HepG2 (cell line): ENCODE data around the gene FAM53B. TPM values are rescaled to one million over a fixed set of nuclear protein-coding genes. Genes with fewer than 3 reads are reported as not detected.

Experiments
- ATAC-seq: fragments of 200-7000 bp; cut with Tn5 transposase; 3 replicates; pipeline ENCODE4 v1.9.1; 2020; ENCODE audit warnings: mild to moderate bottlenecking, moderate library complexity
- BruUV-seq: library from RNA; stranded (reverse); fragments of 400-500 nt; replicated peaks from 2 replicates; lab custom pipeline; 2021; lab: Mats Ljungman, UMichigan
- CTCF ChIA-PET: fragments of 300-600 bp; formaldehyde crosslinking; extraction: SDS; loops from one replicate; lab custom pipeline; 2021; ENCODE audit warnings: low total read pairs, inconsistent platforms, low intra/inter-chr PET ratio; lab: Yijun Ruan, JAX
- POLR2A ChIA-PET: fragments of 350-600 bp; sonication (Branson Sonifier 250); formaldehyde crosslinking; loops from one replicate; lab custom pipeline; 2020; ENCODE audit warnings: antibody characterized with exemption, inconsistent platforms; lab: Yijun Ruan, JAX
- DNase-seq: peaks from one replicate; pipeline ENCODE4 v3.0.0-alpha.2; 2015; ENCODE audit warnings: low spot score
- FAIRE-seq: peaks from 3 replicates; lab custom pipeline; 2011; peaks lifted over from hg19 to GRCh38; lab: Jason Lieb, UNC
- H2AFZ ChIP-seq: one replicate; pipeline ENCODE4 v1.6.1; 2011; ENCODE audit warnings: low read length, inconsistent platforms
- H3K27ac ChIP-seq: fragments of 300-600 bp; 3 replicates; pipeline ENCODE4 v1.8.0; 2011; ENCODE audit warnings: mixed run types, mild to moderate bottlenecking, mixed read lengths, low read length, inconsistent platforms; ENCODE audit not compliant: insufficient read depth; ENCODE audit errors: extremely low read length
- H3K27me3 ChIP-seq, 2 experiments: fragments of 200-600 bp in 1 of 2; 2 replicates in 1 of 2; 3 replicates in 1 of 2; pipeline versions ENCODE4 v1.6.0 to v1.8.0; 2011; ENCODE audit warnings: low read length in 2 of 2, mild to moderate bottlenecking in 2 of 2, moderate library complexity in 2 of 2, inconsistent platforms in 1 of 2; ENCODE audit not compliant: insufficient read depth in 2 of 2, control insufficient read depth in 1 of 2
- H3K36me3 ChIP-seq, 2 experiments: fragments of 200-600 bp in 1 of 2; replicated peaks in 1 of 2; 2 replicates in 1 of 2; 3 replicates in 1 of 2; pipeline versions ENCODE4 v1.5.1 to v1.8.0; 2011; ENCODE audit warnings: low read length in 2 of 2, inconsistent platforms in 1 of 2; ENCODE audit not compliant: insufficient read depth in 2 of 2, control insufficient read depth in 1 of 2
- H3K4me1 ChIP-seq: 2 replicates; pipeline ENCODE4 v1.5.1; 2012; ENCODE audit warnings: low read length, inconsistent platforms; ENCODE audit not compliant: insufficient read depth
- H3K4me2 ChIP-seq: 2 replicates; pipeline ENCODE4 v1.6.0; 2011; ENCODE audit warnings: low read depth, low read length, inconsistent platforms
- H3K4me3 ChIP-seq, 3 experiments: fragments of 200-600 bp in 1 of 3; sonication (generic), shearing (Covaris generic) in 1 of 3; replicated peaks in 1 of 3; 2 replicates each; pipeline ENCODE4 v1.5.1; 2011 to 2016; ENCODE audit warnings: low read length in 3 of 3, inconsistent platforms in 2 of 3, low read depth in 2 of 3, mild to moderate bottlenecking in 2 of 3, control low read depth in 1 of 3, mixed read lengths in 1 of 3; ENCODE audit not compliant: insufficient read depth in 1 of 3
- H3K79me2 ChIP-seq: one replicate; pipeline ENCODE4 v1.6.1; 2011; ENCODE audit warnings: low read length, inconsistent platforms; ENCODE audit not compliant: insufficient read depth
- H3K9ac ChIP-seq: 2 replicates; pipeline ENCODE4 v1.6.0; 2011; ENCODE audit warnings: mild to moderate bottlenecking, low read depth, low read length, inconsistent platforms; ENCODE audit not compliant: insufficient read depth
- H3K9me3 ChIP-seq: 2 replicates; pipeline ENCODE4 v1.5.1; 2012; ENCODE audit warnings: mild to moderate bottlenecking, low read length
- H4K20me1 ChIP-seq: 2 replicates; pipeline ENCODE4 v1.6.0; 2011; ENCODE audit warnings: inconsistent platforms, mild to moderate bottlenecking, low read length, moderate library complexity; ENCODE audit not compliant: insufficient read depth
- BCL6 ChIP-seq: IDR thresholded peaks from 2 replicates; pipeline ENCODE4 v1.6.1; 2016; ENCODE audit warnings: missing genetic modification reagents, missing compliant biosample characterization
- DMTF1 ChIP-seq: sonication (generic); formaldehyde crosslinking; IDR thresholded peaks from 2 replicates; pipeline ENCODE4 v1.4.0; 2020; ENCODE audit warnings: mild to moderate bottlenecking, missing genetic modification reagents
- ELF3 ChIP-seq: IDR thresholded peaks from 2 replicates; pipeline ENCODE4 v1.6.1; 2016; ENCODE audit warnings: missing genetic modification reagents, missing compliant biosample characterization
- GPN1 ChIP-seq: sonication (generic); formaldehyde crosslinking; IDR thresholded peaks from 2 replicates; pipeline ENCODE4 v1.5.1; 2020; ENCODE audit warnings: missing genetic modification reagents, borderline replicate concordance
- MIER3 ChIP-seq: IDR thresholded peaks from 2 replicates; pipeline ENCODE4 v1.6.1; 2016; ENCODE audit warnings: missing compliant biosample characterization, borderline replicate concordance
- PAWR ChIP-seq: sonication (generic); formaldehyde crosslinking; IDR thresholded peaks from 2 replicates; pipeline ENCODE4 v1.4.0; 2020; ENCODE audit warnings: missing genetic modification reagents, mild to moderate bottlenecking, borderline replicate concordance
- PRDM4 ChIP-seq: sonication (generic); formaldehyde crosslinking; IDR thresholded peaks from 2 replicates; pipeline ENCODE4 v1.9.0; 2021; ENCODE audit warnings: missing genetic modification reagents, borderline replicate concordance
- SKIL ChIP-seq: sonication (generic); formaldehyde crosslinking; IDR thresholded peaks from 2 replicates; pipeline ENCODE4 v1.8.0; 2022; ENCODE audit warnings: missing genetic modification reagents, mild to moderate bottlenecking, moderate library complexity, borderline replicate concordance
- SP5 ChIP-seq: IDR thresholded peaks from 2 replicates; pipeline ENCODE4 v1.6.1; 2016; ENCODE audit warnings: low read depth, borderline replicate concordance
- ZNF121 ChIP-seq: sonication (generic); formaldehyde crosslinking; IDR thresholded peaks from 2 replicates; pipeline ENCODE4 v1.5.0; 2020; ENCODE audit warnings: mild to moderate bottlenecking, missing genetic modification reagents
- ZNF652 ChIP-seq: IDR thresholded peaks from 2 replicates; pipeline ENCODE4 v1.6.1; 2016; ENCODE audit warnings: low read depth, borderline replicate concordance
- WGBS: methylation state at CpG from one replicate; pipeline ENCODE4 v1.1.6; 2017; ENCODE audit warnings: low lambda C conversion rate; 5-methylcytosine and 5-hydroxymethylcytosine counted together
- in situ Hi-C: cut with HindIII; loops from 2 replicates; pipeline ENCODE4 v1.10.0; 2017; ENCODE audit warnings: low pct_unique_long_range_greater_than_20kb; ENCODE audit not compliant: extremely low pct_ligation_motif_present
- intact Hi-C: fragments of 100-400 bp; cut with micrococcal nuclease; formaldehyde crosslinking; loops from one replicate; pipeline ENCODE4 v1.10.0; 2022; ENCODE audit not compliant: unreplicated experiment
- polyA plus RNA-seq, 8 experiments: library from polyadenylated mRNA; depleted of rRNA in 3 of 8; stranded (reverse) in 7 of 8; unstranded in 1 of 8; fragments of >200 nt; fragmentation: Illumina TruSeq in 4 of 8; extraction: Trizol in 4 of 8; gene quantifications; 2 replicates each; pipeline versions ENCODE4 v1.2.1 to v1.2.3, GENCODE V29; 2011 to 2016; ENCODE audit warnings: low read depth in 4 of 8, missing spikeins in 1 of 8, mixed read lengths in 1 of 8; ENCODE audit not compliant: insufficient read depth in 1 of 8
- total RNA-seq, 5 experiments: library from RNA; depleted of rRNA; stranded (reverse); fragments of >200 nt; fragmentation: Illumina TruSeq; extraction: Trizol; gene quantifications; 2 replicates each; pipeline ENCODE4 v1.2.3, GENCODE V29; 2016; ENCODE audit warnings: low read depth in 1 of 5
- TF ChIP-seq, protein P1 (sequence below): sonication (generic); formaldehyde crosslinking; conservative IDR thresholded peaks from 2 replicates; pipeline ENCODE4 v1.4.0; 2020; ENCODE audit warnings: missing genetic modification reagents
- TF ChIP-seq, protein P2 (sequence below): sonication (generic); formaldehyde crosslinking; conservative IDR thresholded peaks from 2 replicates; pipeline ENCODE4 v1.8.0; 2022; ENCODE audit warnings: missing genetic modification reagents

The FAM53B gene
- total and polyA plus RNA-seq, 2 of the 13 experiments (the other 11 are each of a cell fraction or from before 2014, with no cell fraction given), result 6.4 to 19.3 TPM

GRCh38 chr10:124683814-124684213 is 60.4 kb downstream of the FAM53B start:
- Histone ChIP-seq H3K27me3 (no peaks in the 10 kb centered on the region), H3K4me2 (no peak overlapping the region), H3K9ac (no peak overlapping the region), H4K20me1 (no peaks in the 10 kb centered on the region), H3K36me3 (peaks cover 22 to 47% of the 10 kb centered on the region in 2 experiments), H3K4me3 (no peak overlapping the region), H3K4me1 (no peaks in the 10 kb centered on the region), H3K79me2 (peaks cover 2% of the 10 kb centered on the region), H2AFZ (no peak overlapping the region), H3K27ac (no peak overlapping the region), H3K9me3 (no peaks in the 10 kb centered on the region)
- WGBS, result 100% methylated on average over 4 of the region's 5 CpGs
- ChIA-PET CTCF (no interaction called here), POLR2A (no interaction called here)
- no TSS peak for BruUV-seq
- in situ Hi-C loops, result no loop called here
- DNase-seq (no peak), FAIRE-seq (no peak), ATAC-seq (no peak)
- intact Hi-C loops, result no loop called here
- no peak for TF ChIP-seq PAWR
- TF ChIP-seq SKIL, result no peak
- TF ChIP-seq SP5 (CRISPR knock-in tag), result no peak
- no peak for TF ChIP-seq ZNF652 (CRISPR knock-in tag)
- TF ChIP-seq, protein P1, sequence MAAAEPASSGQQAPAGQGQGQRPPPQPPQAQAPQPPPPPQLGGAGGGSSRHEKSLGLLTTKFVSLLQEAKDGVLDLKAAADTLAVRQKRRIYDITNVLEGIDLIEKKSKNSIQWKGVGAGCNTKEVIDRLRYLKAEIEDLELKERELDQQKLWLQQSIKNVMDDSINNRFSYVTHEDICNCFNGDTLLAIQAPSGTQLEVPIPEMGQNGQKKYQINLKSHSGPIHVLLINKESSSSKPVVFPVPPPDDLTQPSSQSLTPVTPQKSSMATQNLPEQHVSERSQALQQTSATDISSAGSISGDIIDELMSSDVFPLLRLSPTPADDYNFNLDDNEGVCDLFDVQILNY (CRISPR knock-in tag), result no peak
- TF ChIP-seq, protein P2, sequence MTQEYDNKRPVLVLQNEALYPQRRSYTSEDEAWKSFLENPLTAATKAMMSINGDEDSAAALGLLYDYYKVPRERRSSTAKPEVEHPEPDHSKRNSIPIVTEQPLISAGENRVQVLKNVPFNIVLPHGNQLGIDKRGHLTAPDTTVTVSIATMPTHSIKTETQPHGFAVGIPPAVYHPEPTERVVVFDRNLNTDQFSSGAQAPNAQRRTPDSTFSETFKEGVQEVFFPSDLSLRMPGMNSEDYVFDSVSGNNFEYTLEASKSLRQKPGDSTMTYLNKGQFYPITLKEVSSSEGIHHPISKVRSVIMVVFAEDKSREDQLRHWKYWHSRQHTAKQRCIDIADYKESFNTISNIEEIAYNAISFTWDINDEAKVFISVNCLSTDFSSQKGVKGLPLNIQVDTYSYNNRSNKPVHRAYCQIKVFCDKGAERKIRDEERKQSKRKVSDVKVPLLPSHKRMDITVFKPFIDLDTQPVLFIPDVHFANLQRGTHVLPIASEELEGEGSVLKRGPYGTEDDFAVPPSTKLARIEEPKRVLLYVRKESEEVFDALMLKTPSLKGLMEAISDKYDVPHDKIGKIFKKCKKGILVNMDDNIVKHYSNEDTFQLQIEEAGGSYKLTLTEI (CRISPR knock-in tag), result no peak
- TF ChIP-seq BCL6 (CRISPR knock-in tag), result no peak
- no peak for TF ChIP-seq GPN1 (CRISPR knock-in tag)
- no peak for TF ChIP-seq ZNF121 (CRISPR knock-in tag)
- TF ChIP-seq PRDM4 (CRISPR knock-in tag), result no peak
- no peak for TF ChIP-seq DMTF1 (CRISPR knock-in tag)
- TF ChIP-seq MIER3 (CRISPR knock-in tag), result no peak
- no peak for TF ChIP-seq ELF3 (CRISPR knock-in tag)
